GM12875 (cell line): Measurements from ENCODE around the gene TRPC3.

ENCODE experiments used
- H3K4me3 ChIP-seq: one replicate; pipeline ENCODE4 v1.5.1; 2011; ENCODE audit warnings: low read depth, low read length, control low read depth
- TF ChIP-seq, protein P1 (sequence below): IDR thresholded peaks from 2 replicates; pipeline ENCODE4 v1.5.1; 2011; ENCODE audit warnings: low read depth, mild to moderate bottlenecking, control low read depth, inconsistent platforms, low read length, moderate library complexity, borderline replicate concordance; ENCODE audit not compliant: insufficient read depth

TRPC3 gene

DNA sequence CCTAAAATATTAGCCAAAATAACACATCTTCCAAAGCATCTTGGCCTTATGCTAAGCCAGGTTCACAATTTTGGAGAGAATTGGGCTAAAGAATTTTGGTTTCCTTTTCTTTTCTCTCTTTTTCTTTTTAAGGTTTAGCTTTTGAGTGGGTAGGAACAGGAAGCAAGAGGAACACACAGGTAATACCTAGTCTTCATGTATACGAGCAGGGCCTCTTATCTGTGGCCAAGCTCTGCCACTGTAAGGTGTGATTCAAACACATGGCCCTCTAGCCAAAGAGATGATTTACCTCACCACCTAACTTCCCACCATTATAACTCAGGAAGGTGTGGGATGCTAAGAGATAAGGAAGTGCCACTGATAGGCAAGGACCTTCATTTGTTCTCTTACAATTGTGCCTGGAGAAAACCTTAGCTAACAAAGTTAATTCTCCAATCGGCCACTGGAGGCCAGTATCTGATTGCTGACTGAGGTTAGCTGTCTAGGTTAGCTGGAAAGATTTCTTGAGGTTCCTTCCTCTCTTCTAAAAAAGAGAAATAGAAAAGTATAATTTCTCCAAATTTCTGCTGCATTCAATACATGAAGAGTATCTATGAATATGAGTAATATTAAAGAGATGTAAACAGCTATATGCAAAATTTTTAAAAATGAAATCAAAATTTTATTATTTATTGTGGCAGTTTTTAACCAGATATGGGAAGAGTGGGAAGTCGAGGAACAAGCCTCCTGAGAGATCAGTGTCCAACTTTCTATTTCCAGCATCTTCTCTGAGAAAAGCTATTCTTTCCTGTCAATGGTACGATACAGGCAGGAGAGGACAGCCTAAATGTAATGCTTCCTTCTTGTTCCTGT, 51.5 kb downstream of the TRPC3 start:
- H3K4me3 ChIP-seq = no peak overlapping the region
- TF ChIP-seq, protein P1, sequence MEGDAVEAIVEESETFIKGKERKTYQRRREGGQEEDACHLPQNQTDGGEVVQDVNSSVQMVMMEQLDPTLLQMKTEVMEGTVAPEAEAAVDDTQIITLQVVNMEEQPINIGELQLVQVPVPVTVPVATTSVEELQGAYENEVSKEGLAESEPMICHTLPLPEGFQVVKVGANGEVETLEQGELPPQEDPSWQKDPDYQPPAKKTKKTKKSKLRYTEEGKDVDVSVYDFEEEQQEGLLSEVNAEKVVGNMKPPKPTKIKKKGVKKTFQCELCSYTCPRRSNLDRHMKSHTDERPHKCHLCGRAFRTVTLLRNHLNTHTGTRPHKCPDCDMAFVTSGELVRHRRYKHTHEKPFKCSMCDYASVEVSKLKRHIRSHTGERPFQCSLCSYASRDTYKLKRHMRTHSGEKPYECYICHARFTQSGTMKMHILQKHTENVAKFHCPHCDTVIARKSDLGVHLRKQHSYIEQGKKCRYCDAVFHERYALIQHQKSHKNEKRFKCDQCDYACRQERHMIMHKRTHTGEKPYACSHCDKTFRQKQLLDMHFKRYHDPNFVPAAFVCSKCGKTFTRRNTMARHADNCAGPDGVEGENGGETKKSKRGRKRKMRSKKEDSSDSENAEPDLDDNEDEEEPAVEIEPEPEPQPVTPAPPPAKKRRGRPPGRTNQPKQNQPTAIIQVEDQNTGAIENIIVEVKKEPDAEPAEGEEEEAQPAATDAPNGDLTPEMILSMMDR = peak; percentile 61

DNA sequence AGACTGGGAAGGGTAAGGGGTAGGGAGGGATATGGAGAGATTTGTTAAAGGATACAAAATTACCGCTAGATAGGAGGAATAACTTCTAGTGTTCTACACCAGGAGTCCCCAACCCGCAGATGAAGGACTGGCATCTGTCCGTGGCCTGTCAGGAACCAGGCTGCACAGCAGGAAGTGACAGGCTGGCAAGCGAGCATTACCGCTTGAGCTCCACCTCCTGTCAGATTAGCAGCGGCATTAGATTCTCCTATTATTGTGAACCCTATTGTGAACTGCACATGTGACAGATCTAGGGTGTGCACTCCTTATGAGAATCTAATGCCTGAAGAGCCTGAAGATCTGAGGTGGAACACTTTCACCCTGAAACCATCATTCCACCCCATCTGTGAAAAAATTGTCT, 53.7 kb downstream of the TRPC3 start:
- TF ChIP-seq, protein P1 = no peak
- H3K4me3 ChIP-seq = no peak overlapping the region

DNA sequence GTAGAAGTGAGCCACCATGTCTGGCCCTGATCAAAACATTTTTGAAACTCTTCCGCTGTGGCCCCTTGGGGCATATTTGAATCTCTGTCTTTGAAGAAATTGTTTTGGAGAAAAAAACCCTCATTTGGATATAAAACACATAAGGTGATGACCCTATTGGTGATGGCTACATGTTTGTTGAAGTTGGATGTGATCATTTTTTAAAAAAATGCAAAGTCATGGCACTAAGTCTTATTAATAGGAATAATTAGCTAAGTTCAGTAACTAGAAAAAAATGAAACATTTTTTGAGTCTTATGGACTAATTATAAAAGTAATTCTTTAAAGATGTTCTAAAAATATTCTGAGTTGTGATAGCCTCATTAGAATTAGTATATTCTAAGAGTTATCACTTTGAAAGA, 63.7 kb downstream of the TRPC3 start:
- TF ChIP-seq, protein P1 = no peak
- no peak overlapping the region for H3K4me3 ChIP-seq

DNA sequence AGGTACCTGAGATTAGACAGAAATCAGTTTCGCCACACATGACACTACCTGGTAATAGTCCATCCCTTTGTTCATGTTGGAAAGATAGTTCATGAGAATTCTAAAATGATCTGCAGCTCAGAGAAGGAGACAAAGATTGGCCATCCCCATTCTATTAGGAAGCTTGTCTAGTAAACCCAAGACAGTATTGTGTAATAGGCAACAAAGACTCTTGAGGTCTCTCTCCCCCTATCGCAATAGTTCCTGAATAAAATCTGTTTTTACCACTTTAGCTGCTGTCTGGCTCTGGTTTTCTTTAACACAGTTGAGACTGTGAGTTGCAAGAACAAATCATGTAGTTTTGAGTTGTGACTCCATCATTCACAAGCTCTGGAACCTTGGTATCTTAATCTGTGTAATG, 66.7 kb downstream of the TRPC3 start:
- no peak overlapping the region for H3K4me3 ChIP-seq
- TF ChIP-seq, protein P1 = no peak

DNA sequence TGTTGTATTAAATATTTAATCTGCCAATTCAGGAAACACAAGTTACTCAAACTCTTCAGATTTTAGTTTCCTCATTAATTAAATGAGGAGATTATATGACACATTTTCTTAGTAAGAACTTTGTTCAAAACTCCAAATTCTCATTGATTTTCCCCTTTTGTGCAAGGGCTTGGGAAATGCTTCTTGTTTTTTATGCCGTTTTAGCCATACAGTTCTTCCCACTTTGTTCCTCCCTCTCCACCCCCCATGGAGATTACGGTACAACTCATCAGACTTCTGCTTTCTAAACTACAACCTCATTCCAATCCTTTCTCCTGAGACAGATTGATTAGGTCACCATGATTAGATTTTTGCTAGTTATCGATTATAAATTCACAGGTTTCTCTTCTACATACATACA, 70.7 kb downstream of the TRPC3 start:
- no peak overlapping the region for H3K4me3 ChIP-seq
- TF ChIP-seq, protein P1 = no peak

DNA sequence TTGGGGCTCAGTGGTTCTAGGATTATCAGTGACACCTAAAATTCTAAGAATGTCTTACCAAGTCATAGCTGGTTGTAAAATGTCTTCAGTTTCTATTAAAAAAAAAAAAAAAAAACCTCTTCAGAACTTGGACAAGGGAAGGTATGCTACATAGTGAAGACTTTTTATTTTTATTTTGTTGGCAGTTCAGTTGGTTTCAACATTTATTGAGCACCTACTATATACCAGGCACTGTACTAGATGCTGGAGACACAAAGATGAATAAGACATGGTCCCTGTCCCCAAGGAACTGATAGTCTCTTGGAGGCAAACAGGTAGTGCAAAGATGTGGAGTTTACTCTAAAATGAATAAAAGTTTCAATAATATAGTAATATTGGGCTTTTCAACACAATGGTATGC, 72.7 kb downstream of the TRPC3 start:
- no peak overlapping the region for H3K4me3 ChIP-seq
- TF ChIP-seq, protein P1 = no peak

DNA sequence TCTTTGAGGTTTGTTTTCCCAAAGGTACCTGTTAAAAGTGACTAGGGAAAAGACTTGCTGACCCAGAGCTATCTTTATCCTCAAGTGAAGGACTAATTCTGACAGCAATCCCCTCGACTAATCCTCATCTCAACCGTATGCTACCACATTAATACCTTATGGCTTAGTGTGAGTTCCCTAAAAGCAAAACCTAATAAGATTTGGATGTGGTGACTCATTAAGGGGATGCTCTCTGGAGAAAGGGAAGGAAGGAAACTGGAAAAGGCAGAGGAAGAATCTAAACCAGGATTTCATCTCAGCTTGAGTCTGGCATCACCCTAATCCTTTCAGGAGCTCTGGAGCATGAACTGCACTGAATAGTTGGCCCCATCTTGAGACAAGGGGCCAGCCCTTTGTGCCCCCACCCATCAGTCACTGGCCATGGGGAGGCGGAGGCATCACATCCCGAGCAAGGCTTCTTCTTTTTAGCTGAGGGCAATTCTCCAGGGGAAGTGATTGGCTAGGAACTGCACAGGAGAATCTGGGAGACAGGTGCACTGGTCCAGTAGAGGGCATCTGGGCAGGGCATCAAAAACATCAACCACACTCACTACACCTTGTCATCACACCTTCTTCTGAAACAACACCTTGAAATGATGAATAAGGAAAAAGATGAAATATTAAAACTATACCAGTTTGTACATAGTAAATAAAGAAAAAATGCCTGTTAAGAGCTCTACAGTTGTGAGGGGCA, 74.7 kb downstream of the TRPC3 start:
- TF ChIP-seq, protein P1 = no peak
- H3K4me3 ChIP-seq = no peak overlapping the region
